Suprapubic skin (tissue), 4 donors: ENCODE data around the gene ACVR1B. TPM values are rescaled to one million over a fixed set of nuclear protein-coding genes. Genes with fewer than 3 reads are reported as not detected.

Experiments used
- DNase-seq, 2 donors: peaks; one replicate each; pipeline ENCODE4 v3.0.0-alpha.2; 2019; ENCODE audit warnings: low spot score in 2 of 2
- H3K27ac ChIP-seq: fragments of 200-600 bp; sonication (generic); one replicate; pipeline ENCODE4 v1.5.1; 2019
- H3K27me3 ChIP-seq: fragments of 200-600 bp; sonication (generic); one replicate; pipeline ENCODE4 v1.5.1; 2019
- H3K36me3 ChIP-seq: fragments of 200-600 bp; sonication (generic); one replicate; pipeline ENCODE4 v1.5.1; 2019
- H3K4me1 ChIP-seq: fragments of 200-600 bp; sonication (generic); one replicate; pipeline ENCODE4 v1.5.1; 2019
- H3K4me3 ChIP-seq: fragments of 200-600 bp; sonication (generic); one replicate; pipeline ENCODE4 v1.5.1; 2019; ENCODE audit warnings: mild to moderate bottlenecking
- H3K9me3 ChIP-seq: fragments of 200-600 bp; sonication (generic); one replicate; pipeline ENCODE4 v1.5.1; 2019
- EP300 ChIP-seq: sonication (generic); formaldehyde crosslinking; IDR thresholded peaks from one replicate; pipeline ENCODE4 v1.6.1; 2017; ENCODE audit warnings: antibody characterized with exemption
- POLR2A ChIP-seq, 2 donors: fragments of 450-650 bp; IDR thresholded peaks; one replicate each; pipeline ENCODE4 v1.6.1; 2017; ENCODE audit warnings: antibody characterized with exemption in 2 of 2, mild to moderate bottlenecking in 2 of 2, moderate library complexity in 2 of 2
- POLR2AphosphoS5 ChIP-seq, 3 donors: sonication (generic); formaldehyde crosslinking; IDR thresholded peaks; one replicate each; pipeline ENCODE4 v1.6.1; 2017; ENCODE audit warnings: antibody characterized with exemption in 3 of 3
- WGBS: methylation state at CpG from one replicate; pipeline ENCODE4 v1.1.5; 2018; 5-methylcytosine and 5-hydroxymethylcytosine counted together
- total RNA-seq, 4 donors: library from RNA; depleted of rRNA; stranded (reverse); fragments of >200 nt; gene quantifications; one replicate each; pipeline ENCODE4 v1.1.0, GENCODE V29; 2016
- TF ChIP-seq, protein P1 (sequence below), 2 donors: fragments of 200-600 bp in 1 of 2; fragments of 450-650 bp in 1 of 2; sonication (generic) in 1 of 2; IDR thresholded peaks; one replicate each; pipeline ENCODE4 v1.5.1; 2016 to 2019; ENCODE audit warnings: antibody characterized with exemption in 2 of 2, mild to moderate bottlenecking in 1 of 2, moderate library complexity in 1 of 2

Gene ACVR1B
- total RNA-seq, 4 donors from 2014 or later, result 40.5 to 103 (median 57.3) TPM

DNA sequence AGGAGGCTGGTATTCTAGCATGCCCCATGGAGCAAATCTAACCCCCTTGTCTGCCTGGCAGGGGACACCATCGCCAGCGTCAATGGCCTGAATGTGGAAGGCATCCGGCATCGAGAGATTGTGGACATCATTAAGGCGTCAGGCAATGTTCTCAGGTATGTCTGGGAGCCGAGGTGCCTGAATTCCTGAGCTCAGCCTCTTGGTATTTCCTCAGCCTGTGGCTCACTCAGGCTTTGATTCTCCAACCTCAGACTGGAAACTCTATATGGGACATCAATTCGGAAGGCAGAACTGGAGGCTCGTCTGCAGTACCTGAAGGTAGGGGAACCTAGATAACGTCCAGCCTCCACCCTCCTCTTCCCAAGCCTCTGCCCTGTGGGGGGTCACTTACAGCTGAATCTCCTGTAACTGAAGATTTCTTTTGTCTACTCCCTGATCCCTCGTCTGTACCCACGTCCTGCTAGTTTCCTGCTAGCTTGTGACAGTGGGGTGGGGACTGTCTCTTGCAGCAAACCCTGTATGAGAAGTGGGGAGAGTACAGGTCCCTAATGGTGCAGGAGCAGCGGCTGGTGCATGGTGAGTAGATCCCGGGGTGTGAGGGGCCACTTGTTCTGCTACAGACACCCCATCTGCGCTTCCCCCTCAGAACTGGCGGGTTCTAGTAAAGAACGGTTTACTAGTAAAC lies 62.3 kb downstream of the ACVR1B start:
- Histone ChIP-seq H3K27ac (no peak overlapping the region), H3K9me3 (no peaks in the 10 kb centered on the region), H3K27me3 (no peaks in the 10 kb centered on the region), H3K36me3 (peaks cover 29% of the 10 kb centered on the region), H3K4me1 (peaks cover 39% of the 10 kb centered on the region), H3K4me3 (no peak overlapping the region)
- no peak for DNase-seq
- WGBS, result 92% methylated on average over 16 of the region's 16 CpGs
- TF ChIP-seq EP300, result no peak
- TF ChIP-seq, protein P1, sequence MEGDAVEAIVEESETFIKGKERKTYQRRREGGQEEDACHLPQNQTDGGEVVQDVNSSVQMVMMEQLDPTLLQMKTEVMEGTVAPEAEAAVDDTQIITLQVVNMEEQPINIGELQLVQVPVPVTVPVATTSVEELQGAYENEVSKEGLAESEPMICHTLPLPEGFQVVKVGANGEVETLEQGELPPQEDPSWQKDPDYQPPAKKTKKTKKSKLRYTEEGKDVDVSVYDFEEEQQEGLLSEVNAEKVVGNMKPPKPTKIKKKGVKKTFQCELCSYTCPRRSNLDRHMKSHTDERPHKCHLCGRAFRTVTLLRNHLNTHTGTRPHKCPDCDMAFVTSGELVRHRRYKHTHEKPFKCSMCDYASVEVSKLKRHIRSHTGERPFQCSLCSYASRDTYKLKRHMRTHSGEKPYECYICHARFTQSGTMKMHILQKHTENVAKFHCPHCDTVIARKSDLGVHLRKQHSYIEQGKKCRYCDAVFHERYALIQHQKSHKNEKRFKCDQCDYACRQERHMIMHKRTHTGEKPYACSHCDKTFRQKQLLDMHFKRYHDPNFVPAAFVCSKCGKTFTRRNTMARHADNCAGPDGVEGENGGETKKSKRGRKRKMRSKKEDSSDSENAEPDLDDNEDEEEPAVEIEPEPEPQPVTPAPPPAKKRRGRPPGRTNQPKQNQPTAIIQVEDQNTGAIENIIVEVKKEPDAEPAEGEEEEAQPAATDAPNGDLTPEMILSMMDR (IDR thresholded peaks at IDR 0.05), result no peak
- no peak for TF ChIP-seq POLR2A (IDR thresholded peaks at IDR 0.05)
- TF ChIP-seq POLR2AphosphoS5 (IDR thresholded peaks at IDR 0.05), result no peak

DNA sequence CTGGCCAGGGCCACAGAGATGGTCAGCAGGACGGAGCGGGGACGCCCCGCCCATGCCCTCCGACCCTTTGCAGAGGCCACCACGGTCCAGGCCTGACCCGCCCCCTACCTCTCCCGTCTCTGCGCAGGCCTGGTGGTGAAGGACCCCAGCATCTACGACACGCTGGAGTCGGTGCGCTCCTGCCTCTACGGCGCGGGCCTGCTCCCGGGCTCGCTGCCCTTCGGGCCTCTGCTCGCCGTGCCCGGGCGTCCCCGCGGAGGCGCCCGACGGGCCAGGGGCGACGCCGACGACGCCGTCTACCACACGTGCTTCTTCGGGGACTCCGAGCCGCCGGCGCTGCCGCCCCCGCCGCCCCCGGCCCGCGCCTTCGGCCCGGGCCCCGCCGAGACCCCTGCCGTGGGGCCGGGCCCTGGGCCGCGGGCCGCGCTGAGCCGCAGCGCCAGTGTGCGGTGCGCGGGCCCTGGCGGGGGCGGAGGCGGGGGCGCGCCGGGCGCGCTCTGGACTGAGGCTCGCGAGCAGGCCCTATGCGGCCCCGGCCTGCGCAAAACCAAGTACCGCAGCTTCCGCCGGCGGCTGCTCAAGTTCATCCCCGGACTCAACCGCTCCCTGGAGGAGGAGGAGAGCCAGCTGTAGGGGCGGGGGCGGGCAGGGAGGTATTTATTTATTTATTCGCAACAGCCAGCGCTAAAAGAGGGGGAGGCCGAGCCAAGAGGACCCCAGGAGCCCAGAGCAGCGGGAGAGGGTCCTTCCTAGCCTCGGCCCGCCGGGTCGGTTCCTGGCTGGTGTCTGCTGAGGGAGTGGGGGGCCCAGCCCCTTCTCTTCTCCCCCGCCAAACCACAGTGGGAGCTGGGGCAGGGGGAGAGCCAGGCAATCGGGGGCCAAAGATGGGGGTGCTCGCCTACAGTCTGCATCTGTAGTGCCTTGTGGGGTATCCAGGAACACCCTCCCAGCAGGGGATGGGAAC lies 63.4 kb downstream of the ACVR1B start:
- Histone ChIP-seq H3K27me3 (no peaks in the 10 kb centered on the region), H3K27ac (no peak overlapping the region), H3K4me1 (peaks cover 29% of the 10 kb centered on the region), H3K4me3 (no peak overlapping the region), H3K9me3 (no peaks in the 10 kb centered on the region), H3K36me3 (peaks cover 29% of the 10 kb centered on the region)
- WGBS, result 86% methylated on average over 29 of the region's 93 CpGs
- DNase-seq, result no peak
- TF ChIP-seq POLR2A (IDR thresholded peaks at IDR 0.05), result no peak
- TF ChIP-seq, protein P1 (IDR thresholded peaks at IDR 0.05), result no peak
- no peak for TF ChIP-seq POLR2AphosphoS5 (IDR thresholded peaks at IDR 0.05)
- TF ChIP-seq EP300, result no peak

DNA sequence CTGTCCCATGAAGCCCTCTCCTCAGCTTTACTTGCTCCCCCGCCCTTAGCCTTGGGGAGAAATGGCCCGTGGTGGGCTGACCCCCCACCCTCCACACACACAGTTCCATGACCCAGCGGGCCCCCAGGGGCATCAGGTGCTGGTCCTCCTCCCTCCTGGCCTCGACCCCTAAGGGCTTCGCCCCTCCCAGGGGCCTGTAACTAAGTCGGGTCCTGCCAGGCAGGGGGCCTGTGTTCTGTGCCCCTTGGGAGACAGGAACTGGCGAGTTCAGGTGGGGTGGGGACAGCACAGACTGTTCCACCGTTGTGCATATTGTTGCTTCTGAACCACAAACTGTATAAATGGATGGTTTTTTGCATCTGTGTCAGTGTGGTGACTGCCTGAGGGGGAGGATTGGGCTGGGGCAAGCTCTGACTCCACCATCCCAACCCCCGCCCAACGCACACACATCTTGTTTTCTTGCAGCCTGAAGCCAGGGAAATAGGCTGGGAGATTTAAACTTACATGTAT lies 64.1 kb downstream of the ACVR1B start:
- H3K27me3 ChIP-seq, result no peaks in the 10 kb centered on the region
- WGBS, result no CpG with 5 or more reads among the region's 10 CpGs
- H3K27ac ChIP-seq, result no peak overlapping the region

DNA sequence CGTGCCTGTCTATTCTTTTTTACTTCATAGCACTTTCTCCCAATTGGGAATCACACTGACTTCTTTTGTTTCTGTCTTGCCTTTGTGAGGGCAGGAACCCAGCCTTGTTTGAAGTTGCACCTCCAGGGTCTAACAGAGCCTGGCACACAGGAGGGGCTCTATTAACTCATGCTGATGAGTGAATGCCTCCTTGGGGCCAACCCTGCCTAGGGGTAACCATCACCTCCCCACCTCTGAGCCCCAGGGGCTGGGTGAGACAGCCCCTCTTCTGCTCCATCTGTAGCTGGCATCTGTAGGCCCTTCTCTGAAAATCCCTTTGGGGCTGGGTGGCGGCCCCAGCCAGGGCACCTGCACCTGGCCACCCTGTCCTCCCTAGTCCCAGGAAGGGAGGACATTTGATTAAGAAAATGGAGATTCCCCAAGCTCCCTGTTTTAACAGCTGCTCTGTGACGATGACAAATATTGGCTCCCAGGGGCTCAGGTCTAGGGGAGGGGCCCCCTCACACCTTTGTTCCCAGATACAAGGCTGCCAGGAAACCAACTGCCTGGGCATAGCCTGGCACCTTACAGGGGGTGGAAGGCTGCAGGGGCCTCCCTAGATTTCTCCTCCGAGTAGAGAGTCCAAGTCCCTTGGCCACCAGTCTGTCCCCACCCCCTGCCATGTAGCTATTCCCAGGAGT lies 67.1 kb downstream of the ACVR1B start:
- H3K27ac ChIP-seq, result no peak overlapping the region
- 67% methylated on average over 3 of the region's 4 CpGs for WGBS
- no peak for DNase-seq
- peaks cover 19% of the 10 kb centered on the region for H3K36me3 ChIP-seq
- H3K4me3 ChIP-seq, result no peak overlapping the region
- no peak for TF ChIP-seq EP300
- TF ChIP-seq, protein P1 (IDR thresholded peaks at IDR 0.05), result no peak
- TF ChIP-seq POLR2AphosphoS5 (IDR thresholded peaks at IDR 0.05), result no peak
- no peak for TF ChIP-seq POLR2A (IDR thresholded peaks at IDR 0.05)
- H3K27me3 ChIP-seq, result no peaks in the 10 kb centered on the region
- peaks cover 23% of the 10 kb centered on the region for H3K4me1 ChIP-seq
- H3K9me3 ChIP-seq, result no peaks in the 10 kb centered on the region

More for the DNA sequence above, 64.1 kb downstream of the ACVR1B start:
- peaks cover 29% of the 10 kb centered on the region for H3K36me3 ChIP-seq
- no peaks in the 10 kb centered on the region for H3K9me3 ChIP-seq
- TF ChIP-seq POLR2AphosphoS5 (IDR thresholded peaks at IDR 0.05) (no peak), POLR2A (IDR thresholded peaks at IDR 0.05) (no peak), EP300 (no peak)
- TF ChIP-seq, protein P1 (IDR thresholded peaks at IDR 0.05), result no peak
- no peak overlapping the region for H3K4me3 ChIP-seq
- DNase-seq, result no peak
- peaks cover 23% of the 10 kb centered on the region for H3K4me1 ChIP-seq
